Activated T-helper 9 cell treated with anti-CD3 and anti-CD28 coated beads, Interleukin-2, amount 50 U/mL, for 16 hours (primary cell): ENCODE measurements around the gene VPS52.
"Not testable (repeated sequence)": the region's sequence is repeated elsewhere in the genome, so short reads cannot be mapped to it uniquely, and the experiment has no call there.

Source experiments
- DNase-seq: peaks from one replicate; pipeline ENCODE4 v3.0.0-alpha.2; 2020; ENCODE audit warnings: low read depth

The VPS52 gene

DNA sequence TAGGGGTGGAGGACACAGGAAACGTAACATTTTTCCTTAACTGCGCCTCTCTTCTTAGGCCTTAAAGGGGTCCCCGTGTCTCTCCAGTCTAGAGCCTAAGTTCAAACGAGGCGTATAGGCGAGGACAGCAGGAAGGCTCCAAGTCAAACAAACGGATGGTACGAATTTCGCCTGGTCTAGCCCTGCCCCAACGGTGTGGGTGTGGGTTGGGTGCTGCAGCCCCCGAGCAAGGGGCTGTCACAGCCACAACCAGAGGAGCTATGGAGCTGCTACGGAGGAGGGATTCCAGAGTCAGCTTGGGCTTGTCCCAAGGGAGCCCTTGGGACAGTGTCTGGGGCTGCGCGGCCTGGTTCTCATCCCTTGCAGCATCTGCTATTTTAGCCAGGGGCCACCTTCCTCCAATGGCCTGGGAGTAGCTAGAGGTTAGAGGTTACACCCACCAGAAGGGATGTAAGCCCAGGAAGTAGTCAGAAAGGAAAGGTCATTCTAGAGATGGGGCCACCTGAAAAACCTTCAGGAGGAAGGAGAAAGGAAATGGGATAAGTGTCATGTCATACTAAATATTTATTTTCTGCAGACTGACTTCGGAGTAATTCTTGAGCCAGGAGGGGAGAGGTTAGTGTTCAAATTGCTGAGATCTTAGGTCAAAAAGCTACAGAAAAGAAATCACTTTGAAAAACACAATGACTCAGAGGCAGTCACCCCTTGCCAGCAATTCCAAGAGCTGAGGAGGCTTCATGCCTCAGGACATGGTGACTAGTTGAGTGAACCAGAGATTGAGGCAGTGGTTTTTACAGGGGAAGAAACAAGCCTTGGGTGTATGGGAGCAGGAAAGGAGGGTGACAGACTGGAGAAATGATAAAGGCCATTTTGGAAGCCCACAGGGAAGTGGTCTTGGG is 21.7 kb downstream of the VPS52 start:
- no peak for DNase-seq

GRCh38 chr6:33248932-33249731 is 22.5 kb downstream of the VPS52 start:
- peak; percentile 91 for DNase-seq

DNA sequence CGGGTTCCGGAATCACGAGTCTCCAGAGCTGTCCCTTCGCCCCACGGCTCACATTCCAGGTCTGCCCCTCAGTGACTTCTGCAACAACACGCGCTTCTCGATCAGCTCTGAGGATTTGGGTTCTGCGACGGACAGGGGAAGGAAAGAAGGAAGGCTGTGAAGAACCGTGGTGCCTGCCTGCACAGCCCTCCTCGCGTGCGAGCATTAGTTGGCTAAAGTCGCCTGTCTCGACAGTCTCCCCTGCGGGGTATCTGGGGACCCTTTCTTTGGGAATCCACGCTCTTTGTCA is 23.1 kb downstream of the VPS52 start:
- no peak for DNase-seq

DNA sequence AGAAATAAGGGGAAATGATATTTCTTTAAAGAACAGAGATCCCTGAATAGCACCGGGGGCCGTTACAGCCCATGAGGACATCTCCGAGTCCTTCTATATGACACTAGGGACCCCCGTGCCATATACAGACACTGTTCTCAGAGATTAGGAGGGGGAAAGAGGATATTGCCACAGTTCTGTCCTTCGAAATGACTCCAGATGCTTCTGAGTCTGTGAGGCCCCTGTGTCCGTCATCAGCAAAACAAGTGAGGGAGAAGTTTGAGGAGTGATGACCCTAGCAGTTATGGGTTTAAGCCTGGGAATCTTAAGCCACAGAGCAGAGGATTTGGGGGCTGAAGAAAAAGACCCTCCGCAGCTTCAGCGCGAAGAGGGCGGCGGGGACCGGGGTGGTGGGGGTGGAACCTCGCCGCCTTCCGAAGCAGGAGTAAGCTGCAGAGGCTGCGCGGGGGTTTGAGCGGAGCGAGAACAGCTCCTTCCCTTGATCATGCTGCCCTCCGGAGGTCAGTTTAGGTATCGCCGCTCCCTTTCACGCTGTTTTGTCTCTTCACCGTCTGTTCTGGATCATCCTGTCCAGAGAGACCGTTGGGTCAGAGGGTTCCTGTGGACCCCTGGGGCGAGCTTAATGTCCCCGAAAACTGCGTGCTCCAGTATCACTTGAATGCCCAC is 23.6 kb downstream of the VPS52 start:
- peak; percentile 85 for DNase-seq

- DNase-seq: no peak
Observed at GRCh38 chr6:33243476-33243875, 28.2 kb downstream of the VPS52 start.

GRCh38 chr6:33241968-33242367 is 29.7 kb downstream of the VPS52 start:
- DNase-seq: no peak

- DNase-seq: no peak
Observed at GRCh38 chr6:33237741-33238140, 33.9 kb downstream of the VPS52 start.

- DNase-seq: no peak
Observed at GRCh38 chr6:33236852-33237251, 34.8 kb downstream of the VPS52 start.

DNA sequence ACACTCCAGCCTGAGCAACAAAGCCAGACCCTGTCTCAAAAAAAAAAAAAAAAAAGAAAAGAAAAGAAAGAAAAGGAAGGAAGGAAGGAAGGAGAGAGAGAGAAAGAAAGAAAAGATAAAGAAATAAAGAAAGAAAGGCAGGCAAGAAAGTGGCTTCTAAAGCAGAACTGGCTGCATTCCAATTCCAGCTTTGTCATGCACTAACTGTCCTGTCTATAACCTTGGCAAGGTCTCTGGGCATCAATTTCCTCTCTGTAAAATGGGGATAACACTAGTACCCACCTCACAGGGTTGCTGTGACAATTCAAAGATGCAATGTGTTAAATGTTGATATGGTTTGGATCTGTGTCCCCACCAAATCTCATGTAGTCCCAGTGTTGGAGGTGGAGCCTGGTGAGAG is 35.3 kb downstream of the VPS52 start:
- no peak for DNase-seq

DNA sequence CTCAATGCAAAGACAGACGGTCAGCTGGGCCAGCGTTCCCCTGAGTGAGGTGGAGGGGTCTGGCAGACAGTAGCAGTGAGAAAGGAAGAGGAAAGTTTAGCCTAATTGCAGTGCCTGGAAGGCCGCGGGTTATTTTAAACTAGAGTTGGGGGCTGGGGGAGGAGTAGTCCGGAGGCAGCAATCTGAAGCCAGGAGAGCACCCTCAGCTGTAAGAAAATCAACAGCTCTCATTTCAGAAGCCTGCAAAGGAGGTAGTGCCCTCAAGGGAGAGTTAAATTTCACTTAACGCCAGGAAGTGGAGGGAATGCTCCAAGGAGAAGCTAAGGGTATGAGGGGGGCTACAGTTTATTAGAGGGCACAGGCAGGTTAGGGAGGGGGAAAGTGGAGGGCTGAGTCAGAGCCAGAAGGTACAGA is 36.4 kb downstream of the VPS52 start:
- no peak for DNase-seq

DNA sequence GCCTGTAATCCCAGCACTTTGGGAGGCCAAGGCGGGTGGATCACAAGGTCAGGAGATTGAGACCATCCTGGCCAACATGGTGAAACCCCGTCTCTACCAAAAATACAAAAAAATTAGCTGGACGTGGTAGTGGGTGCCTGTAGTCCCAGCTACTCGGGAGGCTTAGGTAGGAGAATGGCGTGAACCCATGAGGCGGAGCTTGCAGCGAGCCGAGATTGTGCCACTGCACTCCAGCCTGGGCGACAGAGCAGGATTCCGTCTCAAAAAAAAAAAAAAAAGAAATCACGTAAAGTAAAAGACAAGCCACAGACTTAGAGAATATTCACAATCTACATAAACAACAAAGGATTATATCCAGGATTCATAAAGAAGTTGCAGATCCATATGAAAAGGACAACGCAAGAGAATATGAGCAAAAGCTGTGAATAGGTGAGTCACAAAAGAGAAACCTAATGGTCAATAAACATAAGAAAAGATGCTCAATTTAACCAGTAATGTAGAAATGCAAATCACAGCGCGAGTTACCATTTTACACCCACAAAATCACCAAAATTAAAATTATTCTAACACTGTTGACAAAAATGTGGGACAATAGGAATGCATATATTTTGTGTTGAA is 45.1 kb downstream of the VPS52 start:
- not testable (repeated sequence) for DNase-seq

GRCh38 chr6:33217681-33218080 is 54.0 kb downstream of the VPS52 start:
- no peak for DNase-seq

GRCh38 chr6:33217246-33217645 is 54.4 kb downstream of the VPS52 start:
- DNase-seq: no peak

GRCh38 chr6:33216117-33216649 is 55.5 kb downstream of the VPS52 start:
- DNase-seq: no peak

DNA sequence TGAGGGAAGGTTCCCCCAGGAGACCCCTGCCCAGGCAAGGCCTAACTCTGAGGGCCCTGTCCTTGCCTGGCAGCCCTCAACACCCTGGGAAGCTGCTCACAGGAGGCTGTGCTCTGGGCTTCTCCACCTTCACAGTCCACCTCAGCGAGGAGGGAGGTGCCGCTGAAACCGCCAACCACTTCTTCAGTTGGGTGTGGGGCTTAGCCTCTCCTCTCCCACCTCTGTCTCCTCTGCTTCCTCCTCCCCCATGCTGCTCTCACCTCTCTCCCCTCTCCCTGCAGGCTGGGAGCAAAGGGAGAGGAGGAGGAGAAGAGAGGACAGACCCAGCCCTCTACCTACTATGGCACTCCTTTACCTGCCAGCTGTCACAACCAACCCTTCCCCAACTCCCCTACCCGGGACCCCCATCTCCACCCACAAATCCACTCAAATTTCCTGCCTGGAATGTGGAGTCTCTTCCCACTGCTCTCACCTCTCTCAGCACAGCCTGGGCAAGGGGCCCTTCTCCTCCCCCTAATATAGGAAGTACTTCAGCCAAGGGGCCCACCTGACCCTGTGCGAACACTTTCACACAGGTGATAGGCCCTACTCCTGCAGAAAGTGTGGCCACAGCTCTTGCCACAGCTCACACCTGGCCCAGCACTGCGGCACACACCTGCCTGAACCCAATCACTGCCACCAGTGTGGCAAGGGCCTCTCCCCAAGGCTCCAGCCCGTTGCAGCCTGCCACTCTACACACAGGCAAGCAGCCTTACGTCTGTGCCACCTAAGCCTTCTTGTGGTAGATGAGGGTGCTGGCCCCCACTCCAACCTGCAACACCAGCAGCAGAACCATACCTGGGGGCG is 56.2 kb downstream of the VPS52 start:
- DNase-seq: no peak

DNA sequence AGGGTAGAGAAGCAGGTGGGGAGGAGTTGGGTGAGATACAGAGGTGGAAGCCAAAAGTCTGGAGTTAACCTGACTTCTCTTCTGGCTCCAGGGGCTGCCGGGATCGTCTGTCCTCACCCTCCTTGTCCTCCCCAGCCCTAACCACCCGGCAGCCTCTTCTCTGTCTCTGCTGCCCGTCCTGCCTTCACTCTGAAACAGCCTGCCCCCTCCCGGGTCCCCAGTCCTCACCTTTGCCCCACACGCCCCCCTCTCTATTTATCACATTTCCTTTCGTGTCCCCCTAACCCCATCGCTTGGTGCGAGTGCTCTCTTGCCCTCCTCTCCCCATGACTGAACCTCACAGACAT is 57.7 kb downstream of the VPS52 start:
- DNase-seq: no peak

DNA sequence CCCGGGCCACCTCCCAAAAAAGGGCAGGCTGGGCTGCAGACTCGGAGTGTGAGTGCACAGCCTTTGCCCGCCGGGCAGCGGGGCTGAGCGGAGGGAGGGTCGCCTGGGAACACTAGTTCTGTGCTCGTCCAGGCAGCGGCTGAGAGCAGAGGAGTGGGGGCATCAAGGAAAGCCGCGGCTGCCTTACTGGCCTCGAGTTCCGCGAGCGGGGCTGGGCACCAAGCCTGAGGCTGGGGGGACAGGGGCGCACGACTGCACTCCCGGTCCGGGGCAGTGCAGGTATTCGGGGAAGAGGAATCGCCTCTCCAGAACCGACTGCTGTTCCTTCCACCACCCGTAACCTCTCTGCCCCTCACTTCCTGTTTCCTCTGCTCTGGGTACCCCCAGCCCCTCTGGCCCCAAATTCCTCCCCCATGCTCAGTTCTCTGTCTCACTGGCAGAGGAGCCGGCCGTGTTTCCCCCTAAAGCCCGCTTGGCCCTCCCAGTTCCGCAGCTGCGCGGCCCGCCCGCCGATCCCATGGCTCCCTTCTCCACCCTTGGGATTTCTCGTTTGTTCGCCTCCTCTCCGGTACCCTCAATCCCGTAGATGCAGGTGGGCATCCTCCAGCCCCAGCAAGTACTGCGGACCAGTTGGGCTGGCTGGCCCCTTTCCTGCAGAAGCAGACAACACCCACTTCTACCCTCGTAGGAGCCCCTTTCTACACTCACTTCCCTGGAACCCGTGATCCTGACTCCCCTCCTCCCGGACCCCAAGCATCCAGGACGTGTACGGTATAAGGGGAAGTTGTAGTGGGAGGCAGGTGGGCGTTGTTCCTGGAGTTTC is 58.3 kb downstream of the VPS52 start:
- no peak for DNase-seq

GRCh38 chr6:33212857-33213165 is 58.9 kb downstream of the VPS52 start:
- no peak for DNase-seq

- no peak for DNase-seq
Observed at GRCh38 chr6:33211666-33212422, 59.8 kb downstream of the VPS52 start.

DNA sequence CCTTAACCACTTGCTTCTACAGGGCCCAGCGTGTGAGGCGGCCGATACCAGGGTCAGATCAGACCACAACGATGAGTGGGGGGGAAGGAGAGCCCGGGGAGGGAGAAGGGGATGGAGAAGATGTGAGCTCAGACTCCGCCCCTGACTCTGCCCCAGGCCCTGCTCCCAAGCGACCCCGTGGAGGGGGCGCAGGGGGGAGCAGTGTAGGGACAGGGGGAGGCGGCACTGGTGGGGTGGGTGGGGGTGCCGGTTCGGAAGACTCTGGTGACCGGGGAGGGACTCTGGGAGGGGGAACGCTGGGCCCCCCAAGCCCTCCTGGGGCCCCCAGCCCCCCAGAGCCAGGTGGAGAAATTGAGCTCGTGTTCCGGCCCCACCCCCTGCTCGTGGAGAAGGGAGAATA is 60.5 kb downstream of the VPS52 start:
- DNase-seq: no peak
